Measurements from ENCODE around the gene C1D.
A peak's percentile ranks its signal among the peaks of the same experiment; 100 is the strongest.

Gene C1D

DNA sequence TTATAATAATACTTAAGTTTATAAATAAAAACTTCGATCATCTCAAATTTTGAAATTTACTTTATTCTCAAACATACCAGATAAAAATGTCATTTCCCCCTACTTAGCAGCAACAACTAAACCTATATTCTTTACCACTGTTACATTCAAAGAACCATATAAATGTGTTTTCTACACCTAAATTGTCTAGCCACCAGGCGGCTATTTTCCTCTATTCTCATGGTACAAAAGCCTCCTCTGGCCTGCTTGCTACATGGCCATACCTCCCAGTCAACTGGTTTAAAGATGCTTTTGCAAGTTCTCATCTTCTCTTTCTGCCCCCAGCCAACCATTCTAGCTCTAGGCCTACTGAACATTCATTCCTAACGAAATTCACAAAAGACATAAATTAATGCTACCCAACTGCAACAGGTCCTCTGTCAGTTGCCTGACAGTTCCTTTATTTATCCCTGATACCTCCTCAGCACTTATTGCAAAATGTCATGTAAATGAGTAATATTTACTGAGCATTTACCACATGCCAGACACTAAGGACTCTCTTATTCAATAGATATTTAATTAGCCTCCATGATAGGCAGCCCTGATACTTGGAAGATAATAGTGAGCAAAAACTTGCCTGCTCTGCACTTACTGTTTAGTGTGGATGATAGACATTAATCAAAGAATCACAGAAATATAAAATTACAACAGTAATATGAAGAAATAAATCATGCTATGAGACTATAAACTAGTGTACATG lies 5.0 kb downstream of the C1D start:
- no peak for DNase-seq

GRCh38 chr2:68052717-68053422 lies 9.9 kb downstream of the C1D start:
- no peak for DNase-seq

- no peak for DNase-seq
Observed at GRCh38 chr2:68050353-68050752, 12.5 kb downstream of the C1D start.

DNA sequence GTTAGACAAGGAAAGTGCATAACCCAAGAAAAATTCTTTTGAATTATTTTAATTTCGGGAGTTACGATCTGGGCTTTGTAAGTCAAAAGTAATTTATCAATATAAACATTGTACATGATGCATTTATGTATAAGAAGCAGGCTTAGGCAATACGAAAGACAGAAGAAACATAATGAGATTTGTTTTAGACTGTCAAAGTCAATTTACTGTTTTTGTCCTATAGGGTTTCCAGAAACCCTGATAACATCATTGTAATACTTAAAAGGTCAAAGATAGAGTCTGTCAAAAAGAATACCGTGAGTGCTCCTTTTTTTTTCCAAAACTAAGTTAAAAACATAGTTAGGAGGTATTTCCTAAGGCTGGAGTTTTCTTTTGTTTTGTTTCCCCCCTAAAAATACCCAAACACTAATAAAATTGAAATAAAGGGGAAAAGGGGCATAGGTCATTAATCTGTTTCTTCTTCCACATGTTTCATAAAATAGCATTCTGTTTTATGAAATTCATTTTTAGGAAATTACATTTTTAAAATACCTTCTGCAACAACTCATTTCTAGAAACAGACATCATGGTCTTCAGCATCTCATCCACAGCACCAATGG lies 16.1 kb downstream of the C1D start:
- DNase-seq, result no peak

DNA sequence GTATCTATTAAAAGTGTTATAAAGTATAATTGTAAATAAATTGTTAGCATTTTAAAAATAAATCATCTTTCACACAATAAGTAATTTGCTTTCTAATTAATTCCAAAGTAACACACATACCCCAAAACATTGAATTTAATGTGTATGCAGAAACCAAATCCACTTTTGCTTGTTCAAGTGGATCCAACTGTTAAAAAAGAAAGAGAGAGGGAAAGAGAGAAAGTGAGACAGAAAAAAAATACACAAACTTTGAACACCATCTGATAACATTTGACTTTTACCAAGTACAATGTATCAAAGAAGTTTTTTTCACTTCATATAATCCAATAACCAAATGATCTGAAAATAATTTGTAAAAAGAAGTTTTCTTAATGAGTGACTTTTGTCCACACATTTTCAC lies 16.6 kb downstream of the C1D start:
- no peak for DNase-seq

GRCh38 chr2:68045342-68045741 lies 17.5 kb downstream of the C1D start:
- DNase-seq, result no peak

GRCh38 chr2:68044099-68044498 lies 18.7 kb downstream of the C1D start:
- no peak for DNase-seq

DNA sequence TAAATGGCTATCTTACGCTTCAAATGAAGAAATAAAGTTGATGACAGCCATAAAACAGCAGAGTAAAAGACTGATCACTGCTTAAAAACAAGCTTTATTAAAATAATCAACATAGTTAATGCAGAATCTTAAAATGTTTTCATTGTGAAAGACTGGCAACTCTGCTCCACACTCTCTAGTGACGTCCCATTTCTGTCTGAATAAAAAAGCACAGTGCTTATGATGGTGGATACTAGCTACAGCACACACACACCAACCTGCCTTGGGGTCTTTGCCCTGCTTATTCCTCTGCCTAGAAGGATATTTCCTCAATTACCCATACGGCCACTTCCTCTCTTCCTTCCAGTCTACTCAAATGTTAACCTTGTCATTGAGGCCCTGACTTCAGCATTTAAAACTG lies 19.1 kb downstream of the C1D start:
- no peak for DNase-seq

- DNase-seq, result no peak
Observed at GRCh38 chr2:68043032-68043431, 19.8 kb downstream of the C1D start.

DNA sequence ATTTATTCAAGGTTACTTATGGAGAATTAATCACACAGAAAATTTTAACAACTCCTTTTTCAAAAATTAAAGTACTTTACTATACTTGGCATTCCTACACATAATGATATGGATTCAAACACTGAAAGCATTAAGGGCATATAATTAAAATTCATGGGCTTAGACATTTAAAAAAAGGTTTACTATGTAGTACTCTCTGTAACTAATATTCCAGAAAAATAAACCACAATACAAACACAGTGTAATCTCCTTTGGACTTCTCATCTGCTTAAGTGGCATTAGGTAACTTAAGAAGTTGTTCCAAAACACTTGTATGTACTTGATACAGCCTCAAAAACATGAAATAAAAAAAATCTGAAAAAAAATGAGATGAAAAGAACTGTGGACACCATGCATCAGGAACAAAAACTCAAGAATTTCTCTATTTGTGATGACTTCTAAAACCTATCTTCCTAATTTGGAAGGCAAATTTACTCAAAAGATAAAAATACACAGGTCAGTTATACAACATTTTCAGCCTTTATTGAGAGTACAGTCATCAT lies 21.0 kb downstream of the C1D start:
- no peak for DNase-seq

DNA sequence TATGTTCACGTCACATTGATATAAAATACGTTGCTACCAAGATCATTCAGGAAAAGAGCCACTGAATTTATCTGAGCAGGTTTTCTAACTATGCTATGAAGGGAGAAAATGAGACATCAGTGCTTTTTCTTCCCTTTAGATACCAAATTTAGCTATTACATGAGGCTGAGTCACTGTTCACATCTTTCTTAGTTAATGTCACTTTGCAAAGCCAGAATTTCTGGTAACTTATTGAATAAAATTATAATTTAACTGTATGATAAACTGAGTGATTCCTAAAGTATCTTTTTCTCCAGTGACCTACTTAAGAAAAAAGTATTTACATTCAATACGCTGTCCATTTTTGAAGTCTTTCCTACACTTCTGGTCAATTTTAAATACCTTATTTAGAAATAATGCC lies 22.7 kb downstream of the C1D start:
- no peak for DNase-seq

- DNase-seq, result no peak
Observed at GRCh38 chr2:68039317-68039716, 23.5 kb downstream of the C1D start.

GRCh38 chr2:68032702-68033101 lies 30.1 kb downstream of the C1D start:
- no peak for DNase-seq

- DNase-seq, result peak; percentile 5
Observed at GRCh38 chr2:68031542-68032160, 31.2 kb downstream of the C1D start.

DNA sequence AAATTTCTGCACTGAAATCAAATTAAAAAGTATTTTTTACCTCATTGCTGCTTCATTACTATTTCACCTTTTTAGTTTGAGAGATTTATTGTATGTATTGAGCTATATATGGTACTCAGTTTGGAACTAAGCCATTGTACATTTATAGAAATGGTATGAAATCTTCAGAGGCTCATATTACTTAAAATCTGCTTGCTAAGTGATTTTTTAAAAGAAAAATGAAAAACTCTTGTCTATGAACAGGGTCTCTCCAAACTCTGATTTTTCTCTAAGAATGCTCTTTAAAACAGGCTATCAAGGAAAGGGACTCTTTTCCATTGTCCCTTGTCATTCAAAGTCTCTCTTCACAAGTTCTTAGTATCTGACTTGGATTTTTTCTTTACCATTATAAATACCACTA lies 31.8 kb downstream of the C1D start:
- no peak for DNase-seq

- DNase-seq, result no peak
Observed at GRCh38 chr2:68030529-68030928, 32.3 kb downstream of the C1D start.

DNA sequence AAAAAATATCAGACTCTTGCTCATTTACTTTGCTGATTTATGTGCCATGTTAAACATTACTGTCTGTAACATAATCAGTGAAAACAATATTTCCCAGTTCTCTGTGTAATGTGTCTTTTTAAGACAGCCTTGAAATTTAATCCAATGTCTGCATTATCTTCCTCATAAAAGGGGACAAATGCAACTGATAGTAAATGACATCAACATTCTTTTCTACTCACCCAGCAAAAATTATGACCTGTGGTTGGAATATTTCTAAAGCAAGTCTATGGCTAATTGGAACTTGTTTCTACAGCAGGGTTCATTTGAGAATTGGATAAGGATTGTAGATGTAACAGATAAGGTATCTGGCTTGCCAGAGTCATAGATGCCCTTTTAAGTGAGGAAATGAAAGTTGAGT lies 34.8 kb downstream of the C1D start:
- no peak for DNase-seq

- DNase-seq, result no peak
Observed at GRCh38 chr2:68024450-68024849, 38.4 kb downstream of the C1D start.

DNA sequence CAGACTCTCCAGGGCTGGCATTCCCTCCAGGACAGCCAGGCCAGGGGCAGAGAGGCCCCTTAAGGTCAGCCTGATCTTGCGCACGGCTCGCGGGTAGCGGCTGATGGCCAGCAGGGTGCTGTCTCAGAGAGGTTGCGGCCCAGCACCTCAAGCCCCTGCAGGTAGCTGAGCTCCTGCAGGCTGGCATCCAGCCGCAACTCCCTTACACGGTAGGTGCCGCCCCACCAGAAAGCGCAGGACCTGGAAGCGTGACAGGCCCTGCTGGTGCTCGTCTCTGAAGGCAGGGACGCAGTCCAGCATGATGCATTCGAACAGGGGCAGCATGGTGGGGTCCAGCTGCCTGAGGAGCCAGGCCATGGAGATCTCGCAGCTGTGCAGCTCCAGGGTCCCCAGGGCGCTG lies 38.9 kb downstream of the C1D start:
- no peak for DNase-seq

DNA sequence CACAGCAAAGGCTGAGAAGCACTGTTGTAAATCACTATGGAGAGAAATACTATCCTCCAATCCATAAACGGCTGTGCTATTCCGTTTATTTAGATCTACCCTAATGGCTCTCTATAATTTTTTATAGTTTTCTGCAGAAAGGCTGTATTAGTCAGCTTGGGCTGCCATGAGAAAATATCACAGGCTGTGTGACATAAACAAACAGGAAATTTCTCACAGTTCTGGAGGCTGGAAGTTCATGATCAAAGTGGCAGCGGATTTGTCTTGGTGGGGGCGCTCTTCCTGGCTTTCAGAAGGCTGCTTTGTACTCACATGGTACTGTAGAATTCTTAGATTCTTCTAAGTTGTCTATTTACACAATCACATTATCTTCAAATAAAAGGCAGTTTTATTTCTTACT lies 44.1 kb downstream of the C1D start:
- no peak for DNase-seq

DNA sequence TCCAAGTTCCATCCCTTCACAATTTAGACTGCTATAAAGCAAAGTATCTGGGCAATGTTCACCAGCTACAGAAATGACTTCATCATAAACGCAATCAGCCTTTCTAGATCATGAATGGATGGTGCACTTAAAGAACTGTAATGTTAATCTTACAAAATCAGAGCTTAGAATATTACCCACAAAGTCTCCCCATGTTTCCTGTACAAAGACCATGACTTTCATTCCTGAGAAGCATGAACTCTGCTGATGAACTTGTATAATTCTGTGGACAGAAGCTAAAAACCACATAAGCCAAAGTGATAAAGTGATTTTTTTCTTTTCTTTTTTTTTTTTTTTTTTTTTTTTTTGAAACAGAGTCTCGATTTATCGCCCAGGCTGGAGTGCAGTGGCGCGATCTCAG lies 53.3 kb downstream of the C1D start:
- DNase-seq, result no peak

DNA sequence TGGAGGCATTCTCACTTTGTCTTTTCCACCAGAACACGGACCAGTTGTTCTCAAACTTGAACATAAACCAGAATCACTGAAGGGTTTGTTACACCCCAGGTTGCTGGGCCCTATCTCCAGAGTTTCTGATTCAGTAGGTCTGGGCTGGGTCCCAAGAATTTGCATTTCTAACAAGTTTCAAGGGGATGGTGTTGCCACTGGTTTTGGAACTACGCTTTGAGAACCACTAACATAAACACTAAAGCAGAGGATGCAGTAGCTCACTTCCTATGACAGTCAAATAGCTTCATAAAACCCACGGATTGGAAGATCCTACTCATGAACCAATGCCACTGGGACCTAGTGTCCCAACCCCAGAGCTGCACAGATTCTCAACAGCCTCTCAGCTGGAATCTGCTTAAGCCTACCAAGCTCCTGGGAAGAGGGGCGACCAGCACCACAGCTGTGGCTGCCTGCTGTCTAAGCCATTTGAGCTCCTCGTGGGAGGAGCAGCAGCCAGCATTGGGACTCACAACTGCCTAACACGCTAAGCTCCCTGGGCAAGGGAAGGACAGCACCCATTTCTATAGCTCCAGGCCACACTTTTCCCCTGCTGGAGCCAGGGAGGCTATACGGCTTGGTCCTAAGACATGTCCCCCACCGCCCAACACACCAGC lies 62.5 kb downstream of the C1D start:
- DNase-seq, result no peak

DNA sequence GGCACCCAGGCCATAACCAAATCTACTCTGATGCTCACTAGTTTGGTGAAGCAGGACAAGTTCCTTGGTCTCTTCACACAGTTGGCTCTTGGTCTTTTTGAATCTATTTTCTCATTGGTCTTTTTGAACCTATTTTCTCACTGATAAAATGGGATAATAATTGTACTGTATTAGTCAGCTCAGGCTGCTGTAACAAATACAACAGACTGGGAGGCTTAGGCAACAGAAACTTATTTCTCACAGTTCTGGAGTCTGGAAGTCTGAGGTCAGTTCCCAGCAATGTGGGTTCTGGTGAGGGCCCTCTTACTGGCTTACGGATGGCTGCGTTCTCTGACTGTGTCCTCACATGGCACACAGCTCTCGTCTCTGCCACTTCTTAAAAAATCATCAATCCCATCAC lies 63.5 kb downstream of the C1D start:
- no peak for DNase-seq

All from NCI-H1092 (cell line).